Measurements from ENCODE around the gene SMAD6.

The SMAD6 gene

GRCh38 chr15:66766282-66767230 lies 64.5 kb downstream of the SMAD6 start:
- CTCF ChIA-PET: interaction anchor here (0.6 to 1.2 kb wide), 10 partner anchors 9 to 1499 kb away, joined by 3 to 4 read pairs (median 4); no protein-coding TSS in a partner anchor
- POLR2A ChIA-PET: interaction anchor here (1.8 to 1.9 kb wide), 2 partner anchors 65 kb away, joined by 7 to 11 read pairs; partner anchors contain the start of gene SMAD6
- no peak overlapping the region; the same call in 1 of the 2 replicates for H3K27ac ChIP-seq (ENCODE audit: extremely low read depth, low read depth, low read length)
- H3K36me3 ChIP-seq (ENCODE audit: control insufficient read depth in 2 of 2, insufficient read depth in 1 of 2, low read length in 2 of 2): peaks cover 0 to 28% of the 10 kb centered on the region in 2 experiments; a peak in 1 of 3 replicates
- H3K4me1 ChIP-seq (ENCODE audit: control insufficient read depth, insufficient read depth, low read length): peaks cover 47% of the 10 kb centered on the region
- H3K9me3 ChIP-seq (ENCODE audit: control insufficient read depth, insufficient read depth, low read depth, low read length): no peaks in the 10 kb centered on the region
- peak overlapping the region; percentile 3; the same call in 1 of the 2 replicates for H3K4me3 ChIP-seq (ENCODE audit: low read depth, low read length)
- no peak for TF ChIP-seq ZNF362 (tag by site-specific recombination; IDR thresholded peaks at IDR 0.05)
- TF ChIP-seq PRDM2 (tag by site-specific recombination; IDR thresholded peaks at IDR 0.05; ENCODE audit: borderline replicate concordance): no peak
- no peak for TF ChIP-seq ZNF548 (tag by site-specific recombination; IDR thresholded peaks at IDR 0.05)
- no peak for TF ChIP-seq KLF8 (tag by site-specific recombination; IDR thresholded peaks at IDR 0.05)
- TF ChIP-seq ZFHX2 (tag by site-specific recombination; conservative IDR thresholded peaks at IDR 0.05): no peak
- TF ChIP-seq PATZ1 (tag by site-specific recombination; IDR thresholded peaks at IDR 0.05): 0 out of 2 replicates have a peak, but pooled peaks have one; percentile 7
- no peak for TF ChIP-seq BCL11B (tag by site-specific recombination; IDR thresholded peaks at IDR 0.05; ENCODE audit: low read depth)
- no peak for TF ChIP-seq ZNF701 (tag by site-specific recombination; IDR thresholded peaks at IDR 0.05)
- no peak for TF ChIP-seq ZNF501 (tag by site-specific recombination; IDR thresholded peaks at IDR 0.05)
- TF ChIP-seq ZNF350 (tag by site-specific recombination; IDR thresholded peaks at IDR 0.05): no peak
- no peak for TF ChIP-seq YY1 (tag by site-specific recombination; IDR thresholded peaks at IDR 0.05)
- peak; percentile 57; the same call in 1 of the 2 replicates for TF ChIP-seq MYNN (tag by site-specific recombination; IDR thresholded peaks at IDR 0.05; ENCODE audit: borderline replicate concordance)
- TF ChIP-seq REST (tag by site-specific recombination; IDR thresholded peaks at IDR 0.05): no peak
- TF ChIP-seq ZNF558 (tag by site-specific recombination; IDR thresholded peaks at IDR 0.05): no peak
- no peak for TF ChIP-seq ZNF280D (tag by site-specific recombination; IDR thresholded peaks at IDR 0.05)
- no peak for TF ChIP-seq GLI2 (tag by site-specific recombination; IDR thresholded peaks at IDR 0.05; ENCODE audit: borderline replicate concordance, low read depth)
- TF ChIP-seq SP7 (tag by site-specific recombination; IDR thresholded peaks at IDR 0.05): no peak
- TF ChIP-seq ZNF248 (tag by site-specific recombination; IDR thresholded peaks at IDR 0.05): no peak
- TF ChIP-seq ZNF202 (tag by site-specific recombination; IDR thresholded peaks at IDR 0.05; ENCODE audit: borderline replicate concordance): no peak
- TF ChIP-seq ZNF776 (tag by site-specific recombination; IDR thresholded peaks at IDR 0.05; ENCODE audit: borderline replicate concordance): no peak
